Stimulated activated CD8-positive, alpha-beta memory T cell treated with anti-CD3 and anti-CD28 coated beads, Interleukin-15, amount 100 ng/mL, for 24 hours (primary cell): ENCODE results near the gene NEU4.
A peak's percentile ranks its signal among the peaks of the same experiment; 100 is the strongest.

Experiments used
- DNase-seq: peaks from one replicate; pipeline ENCODE4 v3.0.0-alpha.2; 2020; ENCODE audit warnings: low read depth

Gene NEU4

DNA sequence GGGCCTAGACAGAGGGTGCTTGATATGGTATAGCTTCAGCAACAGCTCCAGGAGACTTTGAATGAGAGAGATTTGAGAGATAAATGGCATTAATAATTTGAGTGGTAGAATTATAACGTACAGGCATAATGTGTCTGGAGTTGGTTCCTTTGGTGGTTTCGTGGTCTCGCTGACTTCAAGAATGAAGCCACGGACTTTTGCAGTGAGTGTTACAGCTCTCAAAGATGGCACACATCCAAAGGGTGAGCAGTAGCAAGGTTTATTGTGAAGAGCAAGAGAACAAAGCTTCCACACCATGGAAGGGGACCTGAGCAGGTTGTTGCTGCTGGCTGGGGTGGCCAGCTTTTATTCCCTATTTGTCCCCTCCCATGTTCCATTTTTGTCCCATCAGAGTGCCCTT, 26.6 kb downstream of the NEU4 start:
- DNase-seq: no peak

GRCh38 chr2:241836292-241836691, 27.3 kb downstream of the NEU4 start:
- no peak for DNase-seq

GRCh38 chr2:241837197-241837965, 28.4 kb downstream of the NEU4 start:
- no peak for DNase-seq

DNA sequence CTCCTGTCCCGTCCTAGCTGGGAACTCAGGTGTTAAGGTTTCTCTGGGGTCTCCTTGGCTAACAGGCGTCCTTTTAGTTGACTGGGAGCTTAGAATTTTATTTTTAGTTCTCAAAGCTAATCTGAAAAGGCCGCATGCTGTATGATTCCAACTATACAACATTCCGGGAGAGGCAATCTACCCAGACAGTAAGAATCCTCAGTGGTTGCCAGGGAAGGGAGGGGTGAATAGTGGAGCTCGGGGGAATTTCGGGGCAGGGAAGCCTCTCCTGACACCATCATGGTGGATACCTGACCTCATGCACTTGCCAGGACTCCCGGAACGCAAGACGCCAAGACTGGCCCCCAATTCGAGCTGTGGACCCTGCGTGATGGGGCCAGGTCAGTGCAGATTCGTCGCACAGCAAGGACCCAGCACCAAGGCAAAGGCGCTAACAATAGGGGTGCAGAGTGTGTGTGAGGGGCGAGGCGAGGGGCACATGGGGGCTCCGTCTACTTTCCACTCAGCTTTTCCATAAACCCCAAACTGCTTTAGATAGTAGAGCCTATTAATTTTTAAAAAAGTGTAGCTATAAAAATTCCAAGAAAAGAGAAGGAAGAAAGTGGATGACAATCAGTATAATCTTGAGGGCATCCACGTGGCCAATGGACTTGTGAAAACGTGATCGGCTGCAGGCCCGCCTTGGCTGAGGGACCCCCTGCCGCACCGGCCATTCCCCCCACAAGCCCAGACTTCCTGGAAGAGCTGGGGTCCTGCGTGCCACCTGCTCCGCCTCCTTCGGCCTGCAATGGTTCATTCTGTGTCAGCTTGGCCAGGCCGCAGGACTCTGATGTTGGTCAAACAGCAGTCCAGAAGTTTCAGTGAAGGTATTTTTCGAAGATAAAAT, 32.4 kb downstream of the NEU4 start:
- no peak for DNase-seq

GRCh38 chr2:241842067-241842415, 33.0 kb downstream of the NEU4 start:
- DNase-seq: no peak

GRCh38 chr2:241842620-241843211, 33.7 kb downstream of the NEU4 start:
- no peak for DNase-seq

GRCh38 chr2:241843321-241844065, 34.5 kb downstream of the NEU4 start:
- no peak for DNase-seq

GRCh38 chr2:241844066-241844728, 35.2 kb downstream of the NEU4 start:
- peak; percentile 69 for DNase-seq

DNA sequence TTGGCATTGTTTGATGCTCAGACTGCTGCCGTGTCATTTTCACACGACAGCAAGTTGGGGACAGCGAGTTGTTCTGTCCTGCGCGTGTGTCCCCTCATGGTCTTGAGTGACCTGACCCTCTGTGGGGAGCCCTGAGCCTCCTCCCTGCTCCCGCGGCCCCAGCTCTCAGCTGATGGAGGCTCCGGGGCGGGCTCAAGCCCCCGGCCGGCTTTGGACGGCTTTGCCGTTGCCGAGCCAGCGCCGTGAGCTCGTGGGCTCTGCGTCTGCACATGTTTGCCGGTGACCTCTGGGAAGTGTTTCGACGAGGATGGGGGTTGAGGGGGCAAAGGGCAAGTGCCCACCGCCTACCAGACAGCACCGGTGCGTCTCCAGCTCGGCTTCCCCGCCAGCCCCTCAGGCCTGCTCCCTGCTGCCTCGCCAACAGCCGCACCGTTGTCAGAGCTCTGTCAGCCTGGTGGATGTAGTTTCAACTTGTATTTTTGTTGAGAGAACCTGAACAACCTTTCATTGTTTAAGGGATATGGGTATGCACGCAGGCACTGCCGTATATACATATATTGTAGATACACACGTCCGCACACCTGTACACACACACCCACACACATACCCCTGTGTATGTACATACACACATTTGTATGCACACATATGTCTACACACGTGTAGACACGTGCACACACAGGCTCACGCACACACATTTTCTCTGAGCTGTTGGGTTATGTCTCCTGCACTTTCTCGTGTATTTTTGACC, 36.0 kb downstream of the NEU4 start:
- DNase-seq: no peak

DNA sequence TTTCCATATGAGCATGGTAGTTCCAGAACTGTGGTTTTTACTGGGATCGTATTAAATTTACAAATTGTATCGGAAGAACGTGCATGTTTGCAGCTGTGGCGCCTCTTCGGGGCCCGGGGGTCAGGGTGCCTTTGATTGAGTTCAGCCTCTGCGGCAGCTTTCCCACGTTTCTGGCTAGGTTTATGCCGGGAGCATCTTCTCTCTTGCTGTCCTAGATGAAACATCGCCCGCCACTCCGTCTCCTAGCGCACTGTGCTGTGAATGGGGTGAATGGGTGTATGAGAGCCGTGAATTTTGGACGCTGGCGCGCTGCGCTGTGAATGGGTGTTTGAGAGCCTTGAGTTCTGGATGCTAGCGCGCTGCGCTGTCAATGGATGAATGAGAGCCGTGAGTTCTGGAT, 37.4 kb downstream of the NEU4 start:
- DNase-seq: no peak

DNA sequence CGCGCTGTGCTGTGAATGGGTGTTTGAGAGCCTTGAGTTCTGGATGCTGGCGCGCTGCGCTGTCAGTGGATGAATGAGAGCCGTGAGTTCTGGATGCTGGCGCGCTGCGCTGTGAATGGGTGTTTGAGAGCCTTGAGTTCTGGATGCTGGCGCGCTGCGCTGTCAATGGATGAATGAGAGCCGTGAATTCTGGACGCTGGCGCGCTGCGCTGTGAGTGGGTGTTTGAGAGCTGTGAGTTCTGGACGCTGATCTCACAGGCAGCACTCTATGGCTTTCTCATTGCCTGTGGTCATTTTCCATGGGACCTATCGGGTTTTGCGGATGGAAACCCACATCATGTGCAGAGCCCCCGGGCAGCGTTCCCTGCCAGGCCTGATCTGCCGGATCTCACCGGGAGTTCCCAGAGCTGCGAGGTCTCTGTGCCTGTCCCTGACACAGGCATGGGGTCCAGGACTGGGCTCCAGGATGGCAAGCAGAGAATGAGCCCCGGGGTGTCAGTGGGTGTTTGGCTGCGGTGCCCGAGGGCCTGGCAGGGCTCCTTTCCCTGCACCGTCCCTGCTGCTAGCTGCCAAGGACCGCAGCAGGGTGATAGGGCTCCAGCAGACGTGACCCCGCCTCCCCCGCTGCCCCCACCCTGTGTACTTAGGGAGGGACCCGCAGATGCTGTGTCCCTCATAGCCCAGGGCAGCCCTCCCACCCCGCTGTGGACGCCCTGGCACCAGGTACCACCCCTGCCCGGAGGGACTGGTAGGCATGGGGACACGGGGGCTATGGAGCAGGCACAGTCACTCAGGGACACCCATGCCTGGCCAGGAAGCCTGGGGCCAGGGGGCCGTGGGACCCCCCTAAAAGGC, 40.0 kb downstream of the NEU4 start:
- no peak for DNase-seq

GRCh38 chr2:241849616-241850543, 40.9 kb downstream of the NEU4 start:
- no peak for DNase-seq

DNA sequence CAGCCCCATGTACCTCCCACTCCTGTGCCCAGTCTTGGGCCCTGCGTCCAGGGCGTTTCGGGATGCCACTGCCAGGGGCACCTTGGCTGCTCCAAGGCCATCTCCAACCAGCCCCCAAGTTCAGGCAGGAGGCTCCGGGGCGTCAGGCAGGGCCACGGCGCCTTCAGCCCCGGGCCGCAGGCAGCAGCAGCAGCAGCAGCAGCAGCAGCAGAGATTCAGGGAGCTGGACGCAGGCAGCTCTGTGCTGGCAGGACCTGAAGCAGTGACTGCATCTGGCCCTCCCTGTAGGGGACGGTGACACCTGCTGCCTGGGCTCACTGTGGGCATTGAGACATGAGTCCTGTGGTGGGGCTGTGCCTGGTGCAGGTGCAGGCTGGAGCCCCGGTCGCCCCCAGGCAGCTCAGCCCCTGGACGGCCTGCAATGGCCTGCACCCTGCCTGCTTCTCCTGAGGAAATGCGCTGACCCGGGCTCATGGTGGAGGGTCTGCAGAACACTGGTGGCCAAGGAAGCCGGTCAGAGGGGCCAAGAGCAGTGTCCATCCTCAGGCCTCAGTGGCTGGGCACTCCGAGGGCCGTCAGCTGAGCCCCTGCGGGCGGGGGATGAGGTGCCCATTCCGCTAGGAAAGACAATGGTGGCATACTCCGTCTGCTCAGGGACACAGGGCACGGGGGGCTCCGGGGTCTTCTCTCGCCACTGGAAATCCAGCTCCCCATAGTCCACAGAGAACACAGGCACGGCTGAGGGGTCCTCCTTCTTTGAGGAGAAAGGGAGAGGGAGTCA, 41.7 kb downstream of the NEU4 start:
- DNase-seq: no peak

DNA sequence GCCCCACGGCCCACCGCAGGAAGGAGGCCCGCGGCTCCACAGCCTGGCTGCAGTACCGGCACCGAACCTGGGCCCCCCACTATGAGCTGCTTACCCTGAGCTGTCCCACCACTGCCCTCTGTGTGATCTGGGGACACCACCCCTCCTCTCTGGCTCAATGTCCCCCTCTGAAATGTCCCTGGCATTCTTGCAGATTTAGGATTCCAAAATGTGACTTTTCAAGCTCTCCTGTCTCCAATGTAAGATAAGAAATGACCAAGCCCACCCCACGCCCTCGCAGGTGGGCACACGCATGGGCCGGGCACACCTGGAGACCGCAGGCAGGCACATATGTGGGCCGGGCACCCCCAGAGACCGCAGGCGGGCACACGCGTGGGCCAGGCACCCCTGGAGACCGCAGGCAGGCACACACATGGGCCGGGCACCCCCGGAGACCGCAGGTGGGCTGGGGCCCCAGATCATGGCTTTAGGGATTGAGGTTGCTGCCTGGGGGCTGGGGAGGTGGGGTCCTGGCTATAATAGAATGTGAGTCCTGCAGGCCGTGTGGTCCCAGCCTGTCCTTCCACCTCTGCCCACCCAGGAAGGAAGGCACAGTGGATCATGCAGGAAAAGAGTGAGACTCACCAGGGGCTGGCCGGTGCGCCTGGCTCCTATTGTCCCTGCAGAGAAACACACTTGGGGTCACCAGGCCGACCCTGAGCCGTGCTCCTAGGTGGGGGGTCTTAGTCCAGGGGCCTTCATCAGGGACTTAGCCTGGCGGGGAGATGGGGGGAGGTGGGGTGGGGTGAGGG, 42.5 kb downstream of the NEU4 start:
- no peak for DNase-seq

- no peak for DNase-seq
These were observed 43.4 kb downstream of the NEU4 start for GRCh38 chr2:241852116-241852980.

GRCh38 chr2:241852981-241853631, 44.1 kb downstream of the NEU4 start:
- DNase-seq: no peak
